Effector CD8-positive, alpha-beta T cell (primary cell): ENCODE results near the gene ZNF32.
A peak's percentile ranks its signal among the peaks of the same experiment; 100 is the strongest.
"Not testable (repeated sequence)": the region's sequence is repeated elsewhere in the genome, so short reads cannot be mapped to it uniquely, and the experiment has no call there.

Source experiments
- DNase-seq: peaks from one replicate; lab custom pipeline; 2025; lab: John Stamatoyannopoulos, UW

Gene ZNF32

GRCh38 chr10:43680035-43680434 is 31.4 kb upstream of the ZNF32 start:
- no peak for DNase-seq

GRCh38 chr10:43679509-43679908 is 30.8 kb upstream of the ZNF32 start:
- DNase-seq, result no peak

- DNase-seq, result no peak
Measured at GRCh38 chr10:43678654-43679053, 30.0 kb upstream of the ZNF32 start.

- DNase-seq, result no peak
Measured at GRCh38 chr10:43676901-43677300, 28.2 kb upstream of the ZNF32 start.

- no peak for DNase-seq
Measured at GRCh38 chr10:43676331-43676730, 27.6 kb upstream of the ZNF32 start.

- DNase-seq, result no peak
Measured at GRCh38 chr10:43674553-43675210, 26.0 kb upstream of the ZNF32 start.

- DNase-seq, result no peak
Measured at GRCh38 chr10:43673471-43673870, 24.8 kb upstream of the ZNF32 start.

- DNase-seq, result peak; percentile 5
Measured at GRCh38 chr10:43671659-43672531, 23.2 kb upstream of the ZNF32 start.

GRCh38 chr10:43669386-43669785 is 20.7 kb upstream of the ZNF32 start:
- DNase-seq, result no peak

GRCh38 chr10:43667761-43668386 is 19.2 kb upstream of the ZNF32 start:
- no peak for DNase-seq

- DNase-seq, result no peak
Measured at GRCh38 chr10:43667317-43667731, 18.6 kb upstream of the ZNF32 start.

- no peak for DNase-seq
Measured at GRCh38 chr10:43666552-43666951, 17.9 kb upstream of the ZNF32 start.

- DNase-seq, result no peak
Measured at GRCh38 chr10:43665054-43665453, 16.4 kb upstream of the ZNF32 start.

- DNase-seq, result no peak
Measured at GRCh38 chr10:43658227-43658626, 9.5 kb upstream of the ZNF32 start.

GRCh38 chr10:43655311-43655710 is 6.6 kb upstream of the ZNF32 start:
- no peak for DNase-seq

- no peak for DNase-seq
Measured at GRCh38 chr10:43653746-43654145, 5.1 kb upstream of the ZNF32 start.

GRCh38 chr10:43649185-43649523 is 473 bp upstream of the ZNF32 start:
- no peak for DNase-seq

GRCh38 chr10:43648095-43648397 is 635 bp downstream of the ZNF32 start:
- no peak for DNase-seq

GRCh38 chr10:43647576-43647975 is 1.1 kb downstream of the ZNF32 start:
- DNase-seq, result no peak

GRCh38 chr10:43645866-43646265 is 2.8 kb downstream of the ZNF32 start:
- DNase-seq, result no peak

GRCh38 chr10:43644252-43644651 is 4.4 kb downstream of the ZNF32 start:
- no peak for DNase-seq

- DNase-seq, result no peak
Measured at GRCh38 chr10:43640603-43641002, 8.1 kb downstream of the ZNF32 start.

- not testable (repeated sequence) for DNase-seq
Measured at GRCh38 chr10:43635816-43636215, 12.9 kb downstream of the ZNF32 start.
